ENCODE results near the gene NTN4. TPM values are rescaled to one million over a fixed set of nuclear protein-coding genes. Genes with fewer than 3 reads are reported as not detected.

The NTN4 gene
- total RNA-seq, 1 donor from 2014 or later: 0.13 TPM

DNA sequence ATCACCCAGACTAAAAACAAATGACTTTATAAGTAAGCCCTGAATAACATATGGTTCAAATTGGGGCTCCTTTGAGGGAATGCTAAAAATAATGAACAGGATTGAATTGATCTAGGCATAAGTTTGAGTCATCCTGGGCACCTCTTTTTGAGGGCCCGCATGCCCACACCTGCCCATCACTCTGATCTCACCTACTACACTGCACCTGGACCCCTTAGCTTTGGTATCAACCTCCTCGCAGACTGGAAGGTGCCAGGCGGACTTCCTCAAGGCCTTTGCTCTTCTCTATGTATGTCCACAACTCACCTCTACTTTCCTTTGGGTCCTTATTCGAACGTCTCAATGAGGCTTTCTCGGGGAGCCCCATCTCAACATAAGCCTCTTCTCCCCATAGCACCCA, 17.2 kb downstream of the NTN4 start:
- H3K27me3 Mint-ChIP-seq (ENCODE audit: unreplicated experiment): peaks cover 3% of the 10 kb centered on the region
- no peak overlapping the region for H3K4me3 Mint-ChIP-seq (ENCODE audit: unreplicated experiment)
- no peak overlapping the region for H3K27ac Mint-ChIP-seq (ENCODE audit: unreplicated experiment)
- no peaks in the 10 kb centered on the region for H3K36me3 Mint-ChIP-seq (ENCODE audit: low read depth, unreplicated experiment)
- TF ChIP-seq, protein P1, sequence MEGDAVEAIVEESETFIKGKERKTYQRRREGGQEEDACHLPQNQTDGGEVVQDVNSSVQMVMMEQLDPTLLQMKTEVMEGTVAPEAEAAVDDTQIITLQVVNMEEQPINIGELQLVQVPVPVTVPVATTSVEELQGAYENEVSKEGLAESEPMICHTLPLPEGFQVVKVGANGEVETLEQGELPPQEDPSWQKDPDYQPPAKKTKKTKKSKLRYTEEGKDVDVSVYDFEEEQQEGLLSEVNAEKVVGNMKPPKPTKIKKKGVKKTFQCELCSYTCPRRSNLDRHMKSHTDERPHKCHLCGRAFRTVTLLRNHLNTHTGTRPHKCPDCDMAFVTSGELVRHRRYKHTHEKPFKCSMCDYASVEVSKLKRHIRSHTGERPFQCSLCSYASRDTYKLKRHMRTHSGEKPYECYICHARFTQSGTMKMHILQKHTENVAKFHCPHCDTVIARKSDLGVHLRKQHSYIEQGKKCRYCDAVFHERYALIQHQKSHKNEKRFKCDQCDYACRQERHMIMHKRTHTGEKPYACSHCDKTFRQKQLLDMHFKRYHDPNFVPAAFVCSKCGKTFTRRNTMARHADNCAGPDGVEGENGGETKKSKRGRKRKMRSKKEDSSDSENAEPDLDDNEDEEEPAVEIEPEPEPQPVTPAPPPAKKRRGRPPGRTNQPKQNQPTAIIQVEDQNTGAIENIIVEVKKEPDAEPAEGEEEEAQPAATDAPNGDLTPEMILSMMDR (IDR thresholded peaks at IDR 0.05; ENCODE audit: unreplicated experiment): no peak
- H3K9me3 Mint-ChIP-seq (ENCODE audit: unreplicated experiment): no peaks in the 10 kb centered on the region
- no peaks in the 10 kb centered on the region for H3K4me1 Mint-ChIP-seq (ENCODE audit: unreplicated experiment)
- DNase-seq (ENCODE audit: low spot score): no peak

DNA sequence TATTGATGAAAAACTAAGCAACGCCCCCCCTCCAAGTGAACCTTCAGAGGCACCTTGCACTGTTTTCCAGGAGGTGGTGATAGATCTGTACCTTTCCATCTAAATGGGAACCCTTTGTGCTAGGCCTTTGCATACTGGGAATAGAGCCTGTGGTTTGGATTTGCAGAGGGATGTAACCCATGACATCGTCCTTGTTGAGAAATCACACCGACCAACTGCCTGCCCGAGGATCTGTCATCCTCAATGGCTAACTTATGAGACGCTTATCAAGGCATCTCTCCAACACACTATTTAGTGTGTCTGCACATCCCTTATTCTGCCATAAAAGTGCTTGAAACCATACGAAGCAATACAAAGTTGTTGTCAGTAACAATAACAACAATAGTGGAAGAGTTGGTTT, 22.9 kb downstream of the NTN4 start:
- no peaks in the 10 kb centered on the region for H3K36me3 Mint-ChIP-seq (ENCODE audit: low read depth, unreplicated experiment)

DNA sequence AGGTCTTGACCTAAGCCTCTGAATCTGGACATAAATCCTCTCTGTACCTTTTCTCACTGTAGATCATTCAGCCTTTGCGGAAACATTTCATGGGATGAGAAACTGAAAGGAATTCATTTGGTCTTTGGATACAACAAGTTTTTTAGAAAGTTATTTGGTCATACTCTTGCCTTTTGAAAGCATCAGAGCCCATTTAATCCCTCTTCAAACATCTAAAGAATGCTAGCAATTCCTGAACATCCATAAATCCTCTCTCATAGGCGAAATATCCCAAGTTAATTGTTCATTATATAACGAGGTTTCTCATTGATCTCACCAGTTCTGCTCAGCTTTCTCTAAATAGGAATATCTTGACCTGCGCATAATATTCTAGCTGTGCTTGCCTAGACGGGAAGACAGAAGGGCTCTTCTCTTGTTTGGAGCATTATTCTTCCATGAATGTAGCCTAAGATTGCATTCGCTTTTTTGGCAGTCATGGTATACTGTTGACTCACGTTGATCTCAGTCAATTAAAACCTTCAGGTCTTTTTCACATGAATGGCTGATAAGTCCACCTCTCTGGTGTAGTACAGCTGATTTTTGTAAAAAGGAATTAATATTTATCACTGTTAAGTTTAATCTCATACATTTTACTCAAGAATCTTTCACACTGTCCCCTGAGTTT, 24.1 kb downstream of the NTN4 start:
- TF ChIP-seq, protein P1 (IDR thresholded peaks at IDR 0.05; ENCODE audit: unreplicated experiment): no peak
- Mint-ChIP-seq H3K4me1 (ENCODE audit: unreplicated experiment) (no peaks in the 10 kb centered on the region), H3K27me3 (ENCODE audit: unreplicated experiment) (peaks cover 3% of the 10 kb centered on the region), H3K27ac (ENCODE audit: unreplicated experiment) (no peak overlapping the region), H3K9me3 (ENCODE audit: unreplicated experiment) (no peaks in the 10 kb centered on the region), H3K36me3 (ENCODE audit: low read depth, unreplicated experiment) (no peaks in the 10 kb centered on the region), H3K4me3 (ENCODE audit: unreplicated experiment) (no peak overlapping the region)
- no peak for DNase-seq (ENCODE audit: low spot score)

More for the DNA sequence above, 22.9 kb downstream of the NTN4 start:
- H3K4me3 Mint-ChIP-seq (ENCODE audit: unreplicated experiment): no peak overlapping the region
- TF ChIP-seq, protein P1 (IDR thresholded peaks at IDR 0.05; ENCODE audit: unreplicated experiment): no peak
- no peaks in the 10 kb centered on the region for H3K4me1 Mint-ChIP-seq (ENCODE audit: unreplicated experiment)
- H3K27ac Mint-ChIP-seq (ENCODE audit: unreplicated experiment): no peak overlapping the region
- H3K9me3 Mint-ChIP-seq (ENCODE audit: unreplicated experiment): no peaks in the 10 kb centered on the region
- peaks cover 3% of the 10 kb centered on the region for H3K27me3 Mint-ChIP-seq (ENCODE audit: unreplicated experiment)
- DNase-seq (ENCODE audit: low spot score): no peak

DNA sequence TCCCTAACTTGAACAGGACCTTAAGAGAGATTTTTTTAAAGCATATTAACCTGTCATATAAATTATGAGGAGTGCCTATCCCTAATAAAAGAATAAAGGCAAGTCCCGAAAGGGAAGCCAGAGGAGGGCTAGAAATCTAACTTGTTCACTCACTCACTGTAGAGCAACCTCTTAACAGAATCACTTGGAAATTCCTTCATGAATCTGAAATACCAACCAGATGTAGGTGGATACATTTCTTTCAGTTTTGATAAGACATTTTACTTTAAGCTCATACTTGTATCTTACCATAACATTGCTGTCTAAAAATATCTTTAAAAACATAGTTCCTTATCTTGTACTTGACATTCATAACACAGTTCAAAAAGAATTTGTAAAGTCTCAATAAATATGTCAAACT, 25.7 kb downstream of the NTN4 start:
- Mint-ChIP-seq H3K4me1 (ENCODE audit: unreplicated experiment) (no peaks in the 10 kb centered on the region), H3K27me3 (ENCODE audit: unreplicated experiment) (peaks cover 3% of the 10 kb centered on the region), H3K27ac (ENCODE audit: unreplicated experiment) (no peak overlapping the region), H3K36me3 (ENCODE audit: low read depth, unreplicated experiment) (no peaks in the 10 kb centered on the region), H3K9me3 (ENCODE audit: unreplicated experiment) (no peaks in the 10 kb centered on the region), H3K4me3 (ENCODE audit: unreplicated experiment) (no peak overlapping the region)
- DNase-seq (ENCODE audit: low spot score): no peak
- TF ChIP-seq, protein P1 (IDR thresholded peaks at IDR 0.05; ENCODE audit: unreplicated experiment): no peak

DNA sequence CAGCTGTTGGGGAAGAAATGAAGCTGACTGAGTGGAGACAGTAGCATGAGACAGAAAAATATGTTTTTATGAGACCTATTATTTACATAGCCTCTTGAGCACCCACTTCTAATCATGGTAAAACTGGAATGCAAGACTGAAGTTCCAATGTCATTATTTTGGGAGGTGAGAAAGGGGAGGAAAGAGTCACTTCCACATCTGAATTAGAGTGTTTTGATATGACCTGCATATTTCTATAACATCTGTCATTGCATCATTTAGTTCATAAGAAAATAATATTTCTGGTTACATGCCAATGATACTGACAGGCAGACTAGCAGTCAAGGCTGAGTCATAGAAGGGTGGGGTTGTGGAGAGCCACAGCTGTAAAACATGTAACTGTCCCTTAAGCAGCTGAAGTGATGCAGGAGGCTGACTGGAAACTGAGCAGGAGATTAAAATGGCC, 26.7 kb downstream of the NTN4 start:
- no peak for DNase-seq (ENCODE audit: low spot score)
- Mint-ChIP-seq H3K27ac (ENCODE audit: unreplicated experiment) (no peak overlapping the region), H3K4me1 (ENCODE audit: unreplicated experiment) (no peaks in the 10 kb centered on the region), H3K36me3 (ENCODE audit: low read depth, unreplicated experiment) (no peaks in the 10 kb centered on the region), H3K4me3 (ENCODE audit: unreplicated experiment) (no peak overlapping the region), H3K9me3 (ENCODE audit: unreplicated experiment) (no peaks in the 10 kb centered on the region), H3K27me3 (ENCODE audit: unreplicated experiment) (peaks cover 1% of the 10 kb centered on the region)
- TF ChIP-seq, protein P1 (IDR thresholded peaks at IDR 0.05; ENCODE audit: unreplicated experiment): no peak
